SK-N-SH (cell line): ENCODE measurements around the gene TLL2. TPM values are rescaled to one million over a fixed set of nuclear protein-coding genes. Genes with fewer than 3 reads are reported as not detected.

Source experiments
- CTCF ChIA-PET: fragments of 300-600, 350-600 bp; formaldehyde crosslinking; extraction: SDS; loops from one replicate; lab custom pipeline; 2021; lab: Yijun Ruan, JAX
- POLR2A ChIA-PET: fragments of 350-600 bp; sonication (Branson Sonifier 250); formaldehyde crosslinking; extraction: SDS; loops from one replicate; lab custom pipeline; 2020; ENCODE audit warnings: antibody characterized with exemption, inconsistent platforms; lab: Yijun Ruan, JAX
- DNase-seq: peaks from one replicate; pipeline ENCODE4 v3.0.0; 2012
- H2AFZ ChIP-seq: fragments of 200-600 bp; sonication (generic); 2 replicates; pipeline ENCODE4 v1.8.1; 2016; ENCODE audit warnings: antibody characterized with exemption, mild to moderate bottlenecking, low read depth
- H3F3A ChIP-seq: fragments of 200-600 bp; sonication (generic); replicated peaks from 2 replicates; pipeline ENCODE3; 2016; ENCODE audit warnings: antibody characterized with exemption, mild to moderate bottlenecking; ENCODE audit not compliant: insufficient read depth
- H3K27ac ChIP-seq, 2 experiments: fragments of 200-500 bp in 1 of 2; fragments of 200-600 bp in 1 of 2; sonication (Bioruptor generic) in 1 of 2; sonication (generic), shearing (Covaris generic) in 1 of 2; 2 replicates each; pipeline versions ENCODE4 v1.5.1 to v1.6.1; 2014 to 2016; ENCODE audit warnings: low read depth in 2 of 2, inconsistent platforms in 1 of 2, low read length in 1 of 2, mild to moderate bottlenecking in 1 of 2, mixed read lengths in 1 of 2
- H3K27me3 ChIP-seq: fragments of 200-600 bp; sonication (generic), shearing (Covaris generic); 2 replicates; pipeline ENCODE4 v1.6.1; 2016; ENCODE audit warnings: mixed run types; ENCODE audit not compliant: insufficient read depth
- H3K36me3 ChIP-seq, 2 experiments: fragments of 200-500 bp in 1 of 2; fragments of 200-600 bp in 1 of 2; sonication (Bioruptor generic) in 1 of 2; sonication (generic) in 1 of 2; replicated peaks in 1 of 2; 2 replicates each; pipeline versions ENCODE3 to v1.5.1; 2014 to 2016; ENCODE audit warnings: low read length in 1 of 2, mild to moderate bottlenecking in 1 of 2; ENCODE audit not compliant: insufficient read depth in 2 of 2, control insufficient read depth in 1 of 2
- H3K4me1 ChIP-seq, 2 experiments: fragments of 200-500 bp in 1 of 2; fragments of 200-600 bp in 1 of 2; sonication (Bioruptor generic) in 1 of 2; sonication (generic), shearing (Covaris generic) in 1 of 2; 2 replicates each; pipeline versions ENCODE4 v1.5.1 to v1.6.1; 2014 to 2016; ENCODE audit warnings: low read depth in 1 of 2, low read length in 1 of 2, mixed run types in 1 of 2; ENCODE audit not compliant: insufficient read depth in 2 of 2, control insufficient read depth in 1 of 2
- H3K4me2 ChIP-seq: fragments of 200-600 bp; sonication (generic), shearing (Covaris generic); 2 replicates; pipeline ENCODE4 v1.6.1; 2017; ENCODE audit warnings: mixed run types
- H3K4me3 ChIP-seq, 2 experiments: fragments of 200-500 bp in 1 of 2; fragments of 200-600 bp in 1 of 2; sonication (Bioruptor generic) in 1 of 2; sonication (generic), shearing (Covaris generic) in 1 of 2; 2 replicates each; pipeline versions ENCODE4 v1.5.1 to v1.8.1; 2014 to 2016; ENCODE audit warnings: low read depth in 2 of 2, inconsistent platforms in 1 of 2, low read length in 1 of 2, mild to moderate bottlenecking in 1 of 2, mixed read lengths in 1 of 2, moderate library complexity in 1 of 2
- H3K79me2 ChIP-seq: fragments of 200-600 bp; sonication (generic); 2 replicates; pipeline ENCODE4 v1.8.1; 2017; ENCODE audit warnings: mild to moderate bottlenecking; ENCODE audit not compliant: insufficient read depth
- H3K9ac ChIP-seq: fragments of 200-600 bp; sonication (generic); 2 replicates; pipeline ENCODE4 v1.6.1; 2017; ENCODE audit warnings: mixed run types
- H3K9me2 ChIP-seq: fragments of 200-600 bp; sonication (generic); 2 replicates; pipeline ENCODE4 v1.6.1; 2017; ENCODE audit warnings: mixed run types
- H3K9me3 ChIP-seq: fragments of 200-600 bp; sonication (generic); 2 replicates; pipeline ENCODE4 v1.6.1; 2017; ENCODE audit warnings: mixed run types, mild to moderate bottlenecking, moderate library complexity
- H4K20me1 ChIP-seq: fragments of 200-600 bp; sonication (generic); 2 replicates; pipeline ENCODE4 v1.6.1; 2017; ENCODE audit warnings: mild to moderate bottlenecking, mixed run types; ENCODE audit not compliant: insufficient read depth
- CHD2 ChIP-seq: fragments of 150-350 bp; IDR thresholded peaks from 2 replicates; pipeline ENCODE4 v1.6.1; 2018; ENCODE audit warnings: low read length; ENCODE audit not compliant: partially characterized antibody
- ELF1 ChIP-seq: IDR thresholded peaks from 2 replicates; pipeline ENCODE4 v1.4.0; 2012
- EZH2phosphoT487 ChIP-seq: fragments of 200-600 bp; sonication (generic); IDR thresholded peaks from 2 replicates; pipeline ENCODE4 v1.6.1; 2017; ENCODE audit warnings: low read depth, mixed run types, mild to moderate bottlenecking, antibody characterized with exemption, moderate library complexity, borderline replicate concordance
- FOSL2 ChIP-seq: IDR thresholded peaks from 2 replicates; pipeline ENCODE4 v1.4.0; 2012; ENCODE audit warnings: low read depth, mild to moderate bottlenecking, moderate library complexity, borderline replicate concordance
- FOXJ3 ChIP-seq: sonication (generic); formaldehyde crosslinking; IDR thresholded peaks from 2 replicates; pipeline ENCODE4 v1.5.1; 2020; ENCODE audit warnings: mild to moderate bottlenecking, missing genetic modification reagents
- FOXM1 ChIP-seq: IDR thresholded peaks from 2 replicates; pipeline ENCODE4 v1.4.0; 2012; ENCODE audit warnings: low read depth, mild to moderate bottlenecking
- NFIC ChIP-seq: IDR thresholded peaks from 2 replicates; pipeline ENCODE4 v1.4.0; 2012; ENCODE audit warnings: borderline replicate concordance
- NRF1 ChIP-seq: IDR thresholded peaks from 2 replicates; pipeline ENCODE4 v1.6.1; 2012; ENCODE audit warnings: low read depth, mild to moderate bottlenecking, low read length
- POLR2AphosphoS5 ChIP-seq: IDR thresholded peaks from 2 replicates; pipeline ENCODE4 v1.6.1; 2012; ENCODE audit warnings: low read depth, low read length
- SMC3 ChIP-seq: IDR thresholded peaks from 2 replicates; pipeline ENCODE4 v1.6.1; 2012; ENCODE audit warnings: low read depth, low read length, improper control_type of control experiment
- TAF1 ChIP-seq: IDR thresholded peaks from 2 replicates; pipeline ENCODE4 v1.6.1; 2012; ENCODE audit warnings: low read depth, mild to moderate bottlenecking, low read length, moderate library complexity, borderline replicate concordance
- TCF12 ChIP-seq: IDR thresholded peaks from 2 replicates; pipeline ENCODE4 v1.4.0; 2012
- TEAD4 ChIP-seq: IDR thresholded peaks from 2 replicates; pipeline ENCODE4 v1.4.0; 2012; ENCODE audit warnings: mild to moderate bottlenecking, borderline replicate concordance; ENCODE audit not compliant: insufficient read depth
- YY1 ChIP-seq: IDR thresholded peaks from 2 replicates; pipeline ENCODE4 v1.4.0; 2012; ENCODE audit warnings: low read depth, mild to moderate bottlenecking
- WGBS: methylation state at CpG from one replicate; pipeline ENCODE4 v1.1.6; 2017; ENCODE audit warnings: low lambda C conversion rate; 5-methylcytosine and 5-hydroxymethylcytosine counted together
- polyA plus RNA-seq, 3 experiments: library from polyadenylated mRNA; depleted of rRNA; stranded (reverse); fragments of >200 nt; gene quantifications; 2 replicates each; pipeline ENCODE4 v1.2.3, GENCODE V29; 2012
- TF ChIP-seq, protein P1 (sequence below): IDR thresholded peaks from 2 replicates; pipeline ENCODE4; 2012
- TF ChIP-seq, protein P2 (sequence below): IDR thresholded peaks from 2 replicates; pipeline ENCODE4 v1.4.0; 2012; ENCODE audit warnings: low read depth
- TF ChIP-seq, protein P3 (sequence below): fragments of 150-350 bp; IDR thresholded peaks from 2 replicates; pipeline ENCODE4 v1.6.1; 2017; ENCODE audit warnings: antibody characterized with exemption, low read length, low read depth, borderline replicate concordance
- TF ChIP-seq, protein P4 (sequence below): fragments of 150-350 bp; IDR thresholded peaks from 2 replicates; pipeline ENCODE4 v1.6.1; 2016; ENCODE audit warnings: mild to moderate bottlenecking, low read depth, low read length
- TF ChIP-seq, protein P5 (sequence below): IDR thresholded peaks from 2 replicates; pipeline ENCODE4 v1.4.0; 2012; ENCODE audit warnings: low read depth, borderline replicate concordance
- TF ChIP-seq, protein P6 (sequence below): IDR thresholded peaks from 2 replicates; pipeline ENCODE4 v1.6.1; 2012; ENCODE audit warnings: mild to moderate bottlenecking, low read depth, low read length, moderate library complexity

TLL2 gene
- polyA plus RNA-seq, 1 of the 3 experiments (the other 2 are of a cell fraction), result 0.36 TPM

DNA sequence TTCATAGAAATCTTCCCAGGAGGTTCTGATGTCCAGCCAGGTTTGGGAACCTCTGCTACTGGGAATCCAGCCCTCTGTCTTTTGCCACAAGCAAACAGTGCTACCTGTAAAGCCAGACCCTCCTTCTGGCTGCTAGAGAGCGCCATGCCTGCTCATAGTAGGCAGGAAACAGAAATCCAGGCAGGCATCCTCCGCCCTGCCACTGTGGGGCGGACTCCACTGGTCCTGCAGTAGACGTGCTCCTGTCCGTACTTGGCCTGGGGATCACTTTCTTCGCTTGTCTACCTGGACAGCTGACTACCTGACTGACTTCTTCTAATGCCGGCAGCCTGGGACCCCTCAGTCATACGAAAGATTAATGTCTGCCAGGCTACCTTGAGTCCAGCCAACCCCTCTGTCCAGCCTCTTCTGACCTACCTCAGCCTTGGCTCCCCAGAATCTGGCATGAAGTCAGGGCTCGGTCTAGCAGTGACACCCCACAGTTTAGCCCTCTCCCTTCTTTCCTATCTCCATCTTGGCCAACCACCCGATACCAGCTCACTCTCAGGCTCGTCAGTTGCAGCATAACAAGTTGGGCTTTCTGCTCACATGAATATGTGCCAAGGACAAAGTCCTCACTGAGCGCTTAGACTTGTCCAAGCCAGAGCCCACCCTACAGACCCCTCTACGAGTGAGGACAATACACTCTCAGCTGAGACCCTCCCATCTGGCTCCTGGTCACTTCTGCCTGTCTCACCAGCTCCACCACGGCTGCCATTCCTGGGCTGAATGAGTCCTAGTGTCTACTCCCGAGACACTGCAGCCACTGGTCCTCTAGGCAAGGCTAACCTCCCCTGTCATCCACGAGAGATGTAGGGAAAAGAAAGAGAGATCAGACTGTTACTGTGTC lies 111.1 kb downstream of the TLL2 start:
- POLR2A ChIA-PET, result no interaction called here

More for the DNA sequence above, 111.1 kb downstream of the TLL2 start:
- no peak overlapping the region for H3K27ac ChIP-seq
- CTCF ChIA-PET, result interaction anchor here (1.9 to 3.4 kb wide), 2 partner anchors 108 to 111 kb away, joined by 8 to 12 read pairs; partner anchors contain the start of gene TLL2
- H3K9me3 ChIP-seq, result no peaks in the 10 kb centered on the region
- H3K9ac ChIP-seq, result no peak overlapping the region
- no peak overlapping the region for H3K4me3 ChIP-seq
- H3K79me2 ChIP-seq, result no peaks in the 10 kb centered on the region
- H3K27me3 ChIP-seq, result peaks cover 23% of the 10 kb centered on the region; the same call in 1 of the 2 replicates
- no peak overlapping the region for H2AFZ ChIP-seq
- H3K36me3 ChIP-seq, result no peaks in the 10 kb centered on the region
- H3K4me1 ChIP-seq, result no peaks in the 10 kb centered on the region
- TF ChIP-seq NFIC (no peak), FOSL2 (no peak), FOXM1 (no peak), FOXJ3 (CRISPR knock-in tag) (no peak), TEAD4 (no peak), SMC3 (no peak), EZH2phosphoT487 (no peak), TCF12 (no peak), CHD2 (no peak), POLR2AphosphoS5 (no peak), ELF1 (no peak), YY1 (no peak), NRF1 (no peak), TAF1 (no peak)
- TF ChIP-seq, protein P1, sequence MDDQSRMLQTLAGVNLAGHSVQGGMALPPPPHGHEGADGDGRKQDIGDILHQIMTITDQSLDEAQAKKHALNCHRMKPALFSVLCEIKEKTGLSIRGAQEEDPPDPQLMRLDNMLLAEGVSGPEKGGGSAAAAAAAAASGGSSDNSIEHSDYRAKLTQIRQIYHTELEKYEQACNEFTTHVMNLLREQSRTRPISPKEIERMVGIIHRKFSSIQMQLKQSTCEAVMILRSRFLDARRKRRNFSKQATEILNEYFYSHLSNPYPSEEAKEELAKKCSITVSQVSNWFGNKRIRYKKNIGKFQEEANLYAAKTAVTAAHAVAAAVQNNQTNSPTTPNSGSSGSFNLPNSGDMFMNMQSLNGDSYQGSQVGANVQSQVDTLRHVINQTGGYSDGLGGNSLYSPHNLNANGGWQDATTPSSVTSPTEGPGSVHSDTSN, result no peak
- TF ChIP-seq, protein P2, sequence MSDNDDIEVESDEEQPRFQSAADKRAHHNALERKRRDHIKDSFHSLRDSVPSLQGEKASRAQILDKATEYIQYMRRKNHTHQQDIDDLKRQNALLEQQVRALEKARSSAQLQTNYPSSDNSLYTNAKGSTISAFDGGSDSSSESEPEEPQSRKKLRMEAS, result no peak
- TF ChIP-seq, protein P3, sequence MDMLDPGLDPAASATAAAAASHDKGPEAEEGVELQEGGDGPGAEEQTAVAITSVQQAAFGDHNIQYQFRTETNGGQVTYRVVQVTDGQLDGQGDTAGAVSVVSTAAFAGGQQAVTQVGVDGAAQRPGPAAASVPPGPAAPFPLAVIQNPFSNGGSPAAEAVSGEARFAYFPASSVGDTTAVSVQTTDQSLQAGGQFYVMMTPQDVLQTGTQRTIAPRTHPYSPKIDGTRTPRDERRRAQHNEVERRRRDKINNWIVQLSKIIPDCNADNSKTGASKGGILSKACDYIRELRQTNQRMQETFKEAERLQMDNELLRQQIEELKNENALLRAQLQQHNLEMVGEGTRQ, result no peak
- TF ChIP-seq, protein P4, sequence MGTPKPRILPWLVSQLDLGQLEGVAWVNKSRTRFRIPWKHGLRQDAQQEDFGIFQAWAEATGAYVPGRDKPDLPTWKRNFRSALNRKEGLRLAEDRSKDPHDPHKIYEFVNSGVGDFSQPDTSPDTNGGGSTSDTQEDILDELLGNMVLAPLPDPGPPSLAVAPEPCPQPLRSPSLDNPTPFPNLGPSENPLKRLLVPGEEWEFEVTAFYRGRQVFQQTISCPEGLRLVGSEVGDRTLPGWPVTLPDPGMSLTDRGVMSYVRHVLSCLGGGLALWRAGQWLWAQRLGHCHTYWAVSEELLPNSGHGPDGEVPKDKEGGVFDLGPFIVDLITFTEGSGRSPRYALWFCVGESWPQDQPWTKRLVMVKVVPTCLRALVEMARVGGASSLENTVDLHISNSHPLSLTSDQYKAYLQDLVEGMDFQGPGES, result no peak
- TF ChIP-seq, protein P5, sequence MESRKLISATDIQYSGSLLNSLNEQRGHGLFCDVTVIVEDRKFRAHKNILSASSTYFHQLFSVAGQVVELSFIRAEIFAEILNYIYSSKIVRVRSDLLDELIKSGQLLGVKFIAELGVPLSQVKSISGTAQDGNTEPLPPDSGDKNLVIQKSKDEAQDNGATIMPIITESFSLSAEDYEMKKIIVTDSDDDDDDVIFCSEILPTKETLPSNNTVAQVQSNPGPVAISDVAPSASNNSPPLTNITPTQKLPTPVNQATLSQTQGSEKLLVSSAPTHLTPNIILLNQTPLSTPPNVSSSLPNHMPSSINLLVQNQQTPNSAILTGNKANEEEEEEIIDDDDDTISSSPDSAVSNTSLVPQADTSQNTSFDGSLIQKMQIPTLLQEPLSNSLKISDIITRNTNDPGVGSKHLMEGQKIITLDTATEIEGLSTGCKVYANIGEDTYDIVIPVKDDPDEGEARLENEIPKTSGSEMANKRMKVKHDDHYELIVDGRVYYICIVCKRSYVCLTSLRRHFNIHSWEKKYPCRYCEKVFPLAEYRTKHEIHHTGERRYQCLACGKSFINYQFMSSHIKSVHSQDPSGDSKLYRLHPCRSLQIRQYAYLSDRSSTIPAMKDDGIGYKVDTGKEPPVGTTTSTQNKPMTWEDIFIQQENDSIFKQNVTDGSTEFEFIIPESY, result no peak
- TF ChIP-seq, protein P6, sequence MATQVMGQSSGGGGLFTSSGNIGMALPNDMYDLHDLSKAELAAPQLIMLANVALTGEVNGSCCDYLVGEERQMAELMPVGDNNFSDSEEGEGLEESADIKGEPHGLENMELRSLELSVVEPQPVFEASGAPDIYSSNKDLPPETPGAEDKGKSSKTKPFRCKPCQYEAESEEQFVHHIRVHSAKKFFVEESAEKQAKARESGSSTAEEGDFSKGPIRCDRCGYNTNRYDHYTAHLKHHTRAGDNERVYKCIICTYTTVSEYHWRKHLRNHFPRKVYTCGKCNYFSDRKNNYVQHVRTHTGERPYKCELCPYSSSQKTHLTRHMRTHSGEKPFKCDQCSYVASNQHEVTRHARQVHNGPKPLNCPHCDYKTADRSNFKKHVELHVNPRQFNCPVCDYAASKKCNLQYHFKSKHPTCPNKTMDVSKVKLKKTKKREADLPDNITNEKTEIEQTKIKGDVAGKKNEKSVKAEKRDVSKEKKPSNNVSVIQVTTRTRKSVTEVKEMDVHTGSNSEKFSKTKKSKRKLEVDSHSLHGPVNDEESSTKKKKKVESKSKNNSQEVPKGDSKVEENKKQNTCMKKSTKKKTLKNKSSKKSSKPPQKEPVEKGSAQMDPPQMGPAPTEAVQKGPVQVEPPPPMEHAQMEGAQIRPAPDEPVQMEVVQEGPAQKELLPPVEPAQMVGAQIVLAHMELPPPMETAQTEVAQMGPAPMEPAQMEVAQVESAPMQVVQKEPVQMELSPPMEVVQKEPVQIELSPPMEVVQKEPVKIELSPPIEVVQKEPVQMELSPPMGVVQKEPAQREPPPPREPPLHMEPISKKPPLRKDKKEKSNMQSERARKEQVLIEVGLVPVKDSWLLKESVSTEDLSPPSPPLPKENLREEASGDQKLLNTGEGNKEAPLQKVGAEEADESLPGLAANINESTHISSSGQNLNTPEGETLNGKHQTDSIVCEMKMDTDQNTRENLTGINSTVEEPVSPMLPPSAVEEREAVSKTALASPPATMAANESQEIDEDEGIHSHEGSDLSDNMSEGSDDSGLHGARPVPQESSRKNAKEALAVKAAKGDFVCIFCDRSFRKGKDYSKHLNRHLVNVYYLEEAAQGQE, result no peak
- TF ChIP-seq, all 33 proteins: peak for 0
- no peaks in the 10 kb centered on the region for H3F3A ChIP-seq
- no peak overlapping the region for H3K4me2 ChIP-seq
- no peak for DNase-seq
- 55% methylated on average over 16 of the region's 16 CpGs for WGBS
- no peaks in the 10 kb centered on the region for H3K9me2 ChIP-seq
- H4K20me1 ChIP-seq, result no peaks in the 10 kb centered on the region
